ENCODE measurements around the gene BTG2.
A peak's percentile ranks its signal among the peaks of the same experiment; 100 is the strongest.

Gene BTG2

DNA sequence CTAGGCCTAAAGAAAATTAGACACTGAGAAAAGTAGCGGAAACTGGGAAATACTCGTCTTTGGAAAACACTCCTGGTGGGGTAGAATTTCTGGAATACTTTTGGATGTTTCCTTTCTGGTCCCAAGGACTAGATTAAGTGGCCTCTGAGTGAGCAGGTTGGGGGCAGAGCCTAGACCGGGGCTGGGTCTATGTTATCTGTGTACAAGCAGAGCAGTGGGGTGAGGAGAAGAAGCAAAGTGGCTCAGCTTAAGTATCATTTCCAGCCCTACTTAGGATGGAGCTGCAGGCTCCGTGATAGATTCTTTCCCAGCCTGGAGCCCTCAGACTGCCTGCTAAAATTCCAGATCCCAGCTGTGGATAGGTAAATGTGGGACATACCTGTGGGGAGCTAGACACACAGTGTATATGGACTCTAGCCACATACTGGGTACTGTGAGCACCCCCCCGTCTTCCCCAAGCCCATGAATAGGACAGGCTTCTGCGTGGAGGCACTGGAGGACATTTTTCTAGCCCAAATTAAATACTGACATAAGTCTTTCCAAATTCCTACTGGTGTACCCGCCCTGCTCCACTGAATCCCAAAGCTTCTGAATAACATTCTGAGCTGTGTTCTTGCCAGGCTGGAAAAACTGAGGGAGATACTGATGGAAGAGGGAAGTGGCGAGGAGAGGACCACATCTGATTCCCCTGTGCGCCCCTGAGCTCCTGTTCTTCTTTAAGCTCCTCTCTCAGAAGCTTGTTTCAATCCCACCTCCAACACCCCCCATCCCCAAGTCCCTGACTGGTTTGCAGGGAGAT lies 38.8 kb downstream of the BTG2 start:
- no peak overlapping the region for H4K5ac ChIP-seq (ENCODE audit: low read length)
- DNase-seq, result no peak
- H3K23ac ChIP-seq (ENCODE audit: low read length), result no peak overlapping the region
- no peaks in the 10 kb centered on the region for H3K79me2 ChIP-seq (ENCODE audit: control insufficient read depth, insufficient read depth, low read length)
- no CpG with 5 or more reads among the region's 9 CpGs for WGBS (ENCODE audit: extremely low coverage, insufficient coverage, low lambda C conversion rate)
- no peak overlapping the region for H3K4me2 ChIP-seq (ENCODE audit: low read length)
- no peak overlapping the region for H2BK5ac ChIP-seq (ENCODE audit: low read length)
- H3K27ac ChIP-seq (ENCODE audit: low read depth, low read length), result no peak overlapping the region
- no peak overlapping the region for H3K4me3 ChIP-seq (ENCODE audit: low read length)
- no peaks in the 10 kb centered on the region for H3K36me3 ChIP-seq (ENCODE audit: control insufficient read depth, insufficient read depth, low read length)
- no peaks in the 10 kb centered on the region for H3K27me3 ChIP-seq (ENCODE audit: insufficient read depth, low read length, poor library complexity)
- H3K18ac ChIP-seq (ENCODE audit: low read length), result no peak overlapping the region
- no peak overlapping the region for H3K4ac ChIP-seq (ENCODE audit: low read depth, low read length)
- H2BK15ac ChIP-seq (replicated peaks; ENCODE audit: low read depth), result no peak overlapping the region
- no peaks in the 10 kb centered on the region for H3K79me1 ChIP-seq (ENCODE audit: low read length)
- no peak overlapping the region for H4K8ac ChIP-seq (ENCODE audit: low read depth, low read length)
- no peak overlapping the region for H2AK5ac ChIP-seq (ENCODE audit: low read length)
- H3K9ac ChIP-seq (ENCODE audit: low read length), result no peak overlapping the region
- H3K56ac ChIP-seq (ENCODE audit: low read length), result no peak overlapping the region
- peaks cover 11% of the 10 kb centered on the region for H3K4me1 ChIP-seq (ENCODE audit: control insufficient read depth, low read depth, low read length)
- H2BK120ac ChIP-seq (ENCODE audit: low read depth, low read length), result no peak overlapping the region

DNA sequence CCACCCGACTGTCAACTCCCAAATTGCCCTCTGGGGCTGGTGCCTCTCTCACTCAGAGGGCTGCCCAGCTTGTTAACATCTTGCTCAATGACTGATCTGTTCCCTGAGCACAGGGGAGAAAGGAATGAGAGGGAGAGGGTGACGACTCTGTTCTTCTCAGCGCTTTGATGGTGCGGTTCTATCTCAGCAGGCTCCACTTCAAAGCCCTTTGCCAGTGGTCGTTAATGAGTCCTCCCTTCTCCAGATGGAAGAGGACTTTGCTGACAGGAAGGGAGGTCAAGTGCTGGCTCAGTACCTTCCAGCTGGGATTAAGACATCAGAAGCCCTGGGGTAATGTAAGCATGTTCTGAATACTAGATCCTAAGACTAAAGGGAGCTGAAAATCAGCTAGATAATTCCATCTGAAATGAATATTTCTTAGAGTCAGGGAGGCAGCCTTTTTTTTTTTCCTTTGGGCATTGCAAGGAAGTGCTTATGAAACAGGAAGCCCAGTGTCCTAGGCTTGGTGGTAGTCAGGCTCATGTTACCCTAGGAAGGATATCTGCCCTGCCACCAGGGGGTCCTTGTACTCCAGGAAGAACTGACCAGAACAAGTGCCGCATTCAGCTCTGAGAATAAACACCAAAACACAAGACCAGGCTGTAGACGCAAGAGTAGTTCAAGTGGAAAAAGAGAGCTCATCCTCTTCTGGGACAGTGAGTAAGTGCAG lies 40.9 kb downstream of the BTG2 start:
- H3K36me3 ChIP-seq (ENCODE audit: control insufficient read depth, insufficient read depth, low read length), result no peaks in the 10 kb centered on the region

DNA sequence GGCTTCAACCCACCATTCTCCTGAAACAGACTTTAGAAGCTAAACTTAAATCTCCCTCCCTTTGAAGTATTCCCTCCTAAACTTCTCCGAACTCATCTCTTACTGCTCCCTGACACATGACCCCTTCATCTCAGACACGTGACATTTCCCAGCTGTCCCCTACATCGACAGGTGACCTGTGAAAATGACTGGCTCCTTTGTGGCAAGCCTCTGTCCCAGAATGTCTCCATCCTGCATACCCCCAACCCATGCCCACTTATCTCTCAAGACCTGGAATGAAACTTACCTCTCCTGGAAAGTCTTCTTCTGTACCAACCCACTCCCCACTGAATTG lies 41.4 kb downstream of the BTG2 start:
- no peak overlapping the region for H4K5ac ChIP-seq (ENCODE audit: low read length)
- peak overlapping the region; percentile 73 for H2AK5ac ChIP-seq (ENCODE audit: low read length)
- H3K79me1 ChIP-seq (ENCODE audit: low read length), result no peaks in the 10 kb centered on the region
- H3K27me3 ChIP-seq (ENCODE audit: insufficient read depth, low read length, poor library complexity), result no peaks in the 10 kb centered on the region
- no peak overlapping the region for H3K18ac ChIP-seq (ENCODE audit: low read length)
- no peak overlapping the region for H3K9ac ChIP-seq (ENCODE audit: low read length)
- WGBS (ENCODE audit: extremely low coverage, insufficient coverage, low lambda C conversion rate), result no CpG with 5 or more reads among the region's 3 CpGs
- DNase-seq, result no peak
- no peak overlapping the region for H2BK120ac ChIP-seq (ENCODE audit: low read depth, low read length)
- H3K4me1 ChIP-seq (ENCODE audit: control insufficient read depth, low read depth, low read length), result peaks cover 11% of the 10 kb centered on the region
- H3K4me2 ChIP-seq (ENCODE audit: low read length), result no peak overlapping the region
- no peak overlapping the region for H3K4me3 ChIP-seq (ENCODE audit: low read length)
- H2BK5ac ChIP-seq (ENCODE audit: low read length), result no peak overlapping the region
- no peak overlapping the region for H4K8ac ChIP-seq (ENCODE audit: low read depth, low read length)
- no peak overlapping the region for H3K23ac ChIP-seq (ENCODE audit: low read length)
- no peak overlapping the region for H3K4ac ChIP-seq (ENCODE audit: low read depth, low read length)
- no peak overlapping the region for H3K27ac ChIP-seq (ENCODE audit: low read depth, low read length)
- H3K36me3 ChIP-seq (ENCODE audit: control insufficient read depth, insufficient read depth, low read length), result no peaks in the 10 kb centered on the region
- no peaks in the 10 kb centered on the region for H3K79me2 ChIP-seq (ENCODE audit: control insufficient read depth, insufficient read depth, low read length)
- H2BK15ac ChIP-seq (replicated peaks; ENCODE audit: low read depth), result no peak overlapping the region
- no peak overlapping the region for H3K56ac ChIP-seq (ENCODE audit: low read length)

More for the DNA sequence above, 40.9 kb downstream of the BTG2 start:
- no CpG with 5 or more reads among the region's 7 CpGs for WGBS (ENCODE audit: extremely low coverage, insufficient coverage, low lambda C conversion rate)
- Histone ChIP-seq H3K27ac (ENCODE audit: low read depth, low read length) (no peak overlapping the region), H3K4me1 (ENCODE audit: control insufficient read depth, low read depth, low read length) (peaks cover 11% of the 10 kb centered on the region), H3K56ac (ENCODE audit: low read length) (peak overlapping the region; percentile 38), H2BK120ac (ENCODE audit: low read depth, low read length) (no peak overlapping the region), H3K79me1 (ENCODE audit: low read length) (no peaks in the 10 kb centered on the region), H3K23ac (ENCODE audit: low read length) (no peak overlapping the region), H3K27me3 (ENCODE audit: insufficient read depth, low read length, poor library complexity) (no peaks in the 10 kb centered on the region), H2BK15ac (replicated peaks; ENCODE audit: low read depth) (no peak overlapping the region), H3K4ac (ENCODE audit: low read depth, low read length) (no peak overlapping the region), H3K9ac (ENCODE audit: low read length) (no peak overlapping the region), H4K5ac (ENCODE audit: low read length) (no peak overlapping the region), H2AK5ac (ENCODE audit: low read length) (no peak overlapping the region), H3K4me3 (ENCODE audit: low read length) (no peak overlapping the region), H3K18ac (ENCODE audit: low read length) (no peak overlapping the region), H3K4me2 (ENCODE audit: low read length) (no peak overlapping the region), H3K79me2 (ENCODE audit: control insufficient read depth, insufficient read depth, low read length) (no peaks in the 10 kb centered on the region), H4K8ac (ENCODE audit: low read depth, low read length) (no peak overlapping the region), H2BK5ac (ENCODE audit: low read length) (no peak overlapping the region)
- peak; percentile 83 for DNase-seq

DNA sequence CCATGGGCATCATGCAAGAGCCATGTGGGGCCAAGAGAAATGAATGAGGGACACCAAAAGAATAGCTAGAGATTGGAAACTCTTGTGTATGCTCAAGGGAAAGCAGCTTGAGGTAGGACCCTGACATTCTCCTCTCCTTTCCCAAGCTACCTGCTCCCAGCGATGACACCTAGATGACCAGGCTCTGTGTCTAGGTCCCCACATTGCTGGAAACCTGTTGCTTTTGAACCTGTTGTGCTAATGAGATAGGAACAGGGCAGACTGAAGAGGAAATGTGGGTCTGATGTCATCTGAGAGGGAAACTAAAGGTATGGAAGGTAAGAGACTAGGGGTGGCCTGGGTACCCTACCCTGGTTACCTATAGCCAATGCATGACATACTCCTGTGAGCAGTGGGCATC lies 43.8 kb downstream of the BTG2 start:
- Histone ChIP-seq H2BK120ac (ENCODE audit: low read depth, low read length) (no peak overlapping the region), H3K9ac (ENCODE audit: low read length) (no peak overlapping the region), H2BK5ac (ENCODE audit: low read length) (no peak overlapping the region), H3K4me1 (ENCODE audit: control insufficient read depth, low read depth, low read length) (peaks cover 10% of the 10 kb centered on the region), H3K27ac (ENCODE audit: low read depth, low read length) (no peak overlapping the region), H3K4me2 (ENCODE audit: low read length) (no peak overlapping the region), H3K56ac (ENCODE audit: low read length) (no peak overlapping the region), H2AK5ac (ENCODE audit: low read length) (no peak overlapping the region), H3K27me3 (ENCODE audit: insufficient read depth, low read length, poor library complexity) (no peaks in the 10 kb centered on the region), H3K18ac (ENCODE audit: low read length) (no peak overlapping the region), H3K4me3 (ENCODE audit: low read length) (no peak overlapping the region), H3K4ac (ENCODE audit: low read depth, low read length) (no peak overlapping the region), H4K8ac (ENCODE audit: low read depth, low read length) (no peak overlapping the region), H2BK15ac (replicated peaks; ENCODE audit: low read depth) (no peak overlapping the region), H3K79me1 (ENCODE audit: low read length) (no peaks in the 10 kb centered on the region), H4K5ac (ENCODE audit: low read length) (no peak overlapping the region), H3K23ac (ENCODE audit: low read length) (no peak overlapping the region), H3K36me3 (ENCODE audit: control insufficient read depth, insufficient read depth, low read length) (no peaks in the 10 kb centered on the region), H3K79me2 (ENCODE audit: control insufficient read depth, insufficient read depth, low read length) (no peaks in the 10 kb centered on the region)
- WGBS (ENCODE audit: extremely low coverage, insufficient coverage, low lambda C conversion rate), result no CpG with 5 or more reads among the region's 1 CpG
- no peak for DNase-seq

DNA sequence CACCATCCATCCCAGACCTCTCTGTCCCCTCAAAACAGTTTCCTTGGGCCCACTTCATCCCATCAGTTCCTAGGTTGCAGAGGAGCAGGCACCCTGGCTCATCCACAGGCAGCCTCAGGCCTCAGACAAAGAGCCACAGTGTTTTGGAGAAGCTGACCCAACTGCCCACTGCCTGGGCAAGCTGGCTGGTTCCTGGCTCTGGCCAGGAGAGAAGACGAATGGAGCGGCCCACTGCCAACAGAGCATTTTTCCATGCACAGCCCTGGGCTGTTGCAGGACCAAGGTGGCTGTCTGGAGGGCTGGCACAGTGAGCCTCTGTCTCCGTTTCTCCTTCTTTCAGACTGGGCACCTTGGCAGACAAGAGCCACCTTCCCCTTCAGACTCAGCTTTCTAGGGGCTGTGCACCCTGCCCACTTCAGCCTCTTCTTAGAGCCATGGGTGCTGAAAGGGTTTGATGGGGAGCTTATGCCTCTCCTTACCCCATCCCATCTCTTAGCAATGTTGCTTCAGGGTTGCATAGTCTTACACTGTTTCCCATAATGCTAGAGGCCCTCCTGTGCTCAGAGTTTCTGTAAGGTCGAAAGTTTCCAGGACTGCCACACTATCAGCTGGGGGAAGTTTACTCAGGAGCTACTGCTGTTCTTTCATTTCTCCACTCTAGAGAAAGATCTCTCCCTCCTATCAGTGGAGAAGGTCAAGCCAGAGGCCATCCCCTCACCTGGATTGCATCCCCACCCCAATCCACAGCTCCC lies 44.6 kb downstream of the BTG2 start:
- no peak overlapping the region for H3K4me2 ChIP-seq (ENCODE audit: low read length)
- H3K23ac ChIP-seq (ENCODE audit: low read length), result no peak overlapping the region
- no peaks in the 10 kb centered on the region for H3K36me3 ChIP-seq (ENCODE audit: control insufficient read depth, insufficient read depth, low read length)
- DNase-seq, result no peak
- no peak overlapping the region for H3K4me3 ChIP-seq (ENCODE audit: low read length)
- H2BK5ac ChIP-seq (ENCODE audit: low read length), result no peak overlapping the region
- H3K79me2 ChIP-seq (ENCODE audit: control insufficient read depth, insufficient read depth, low read length), result no peaks in the 10 kb centered on the region
- H3K27me3 ChIP-seq (ENCODE audit: insufficient read depth, low read length, poor library complexity), result no peaks in the 10 kb centered on the region
- no peak overlapping the region for H3K4ac ChIP-seq (ENCODE audit: low read depth, low read length)
- H3K79me1 ChIP-seq (ENCODE audit: low read length), result no peaks in the 10 kb centered on the region
- H4K5ac ChIP-seq (ENCODE audit: low read length), result no peak overlapping the region
- no peak overlapping the region for H4K8ac ChIP-seq (ENCODE audit: low read depth, low read length)
- peaks cover 10% of the 10 kb centered on the region for H3K4me1 ChIP-seq (ENCODE audit: control insufficient read depth, low read depth, low read length)
- H3K56ac ChIP-seq (ENCODE audit: low read length), result no peak overlapping the region
- H3K9ac ChIP-seq (ENCODE audit: low read length), result no peak overlapping the region
- H3K18ac ChIP-seq (ENCODE audit: low read length), result no peak overlapping the region
- H2AK5ac ChIP-seq (ENCODE audit: low read length), result no peak overlapping the region
- no peak overlapping the region for H3K27ac ChIP-seq (ENCODE audit: low read depth, low read length)
- no peak overlapping the region for H2BK15ac ChIP-seq (replicated peaks; ENCODE audit: low read depth)
- WGBS (ENCODE audit: extremely low coverage, insufficient coverage, low lambda C conversion rate), result no CpG with 5 or more reads among the region's 4 CpGs
- no peak overlapping the region for H2BK120ac ChIP-seq (ENCODE audit: low read depth, low read length)

Data from mesendoderm (in vitro differentiated cells).